HG03460 (cell line): Measurements from ENCODE around the gene CUL5.

Experiments
- ATAC-seq: cut with Tn5 transposase; IDR thresholded peaks from one replicate; pipeline ENCODE4 v1.9.1; 2021; ENCODE audit not compliant: unreplicated experiment

Gene CUL5

GRCh38 chr11:108008656-108009496 lies at the start of gene CUL5:
Gene CUL5, plus strand, starts transcription at chr11:108008898. Its CDS starts 451 bp downstream, at chr11:108009349.
- ATAC-seq = peak; percentile 90

- ATAC-seq = no peak
These were observed 47.2 kb upstream of the CUL5 start for GRCh38 chr11:107961480-107961879.

GRCh38 chr11:107962181-107962580 lies 46.5 kb upstream of the CUL5 start:
- ATAC-seq = no peak

- ATAC-seq = no peak
These were observed 45.6 kb upstream of the CUL5 start for GRCh38 chr11:107963091-107963490.

- ATAC-seq = no peak
These were observed 39.5 kb upstream of the CUL5 start for GRCh38 chr11:107969219-107969618.

- no peak for ATAC-seq
These were observed 38.6 kb upstream of the CUL5 start for GRCh38 chr11:107970049-107970448.

- no peak for ATAC-seq
These were observed 35.1 kb upstream of the CUL5 start for GRCh38 chr11:107973641-107974040.

- no peak for ATAC-seq
These were observed 20.1 kb upstream of the CUL5 start for GRCh38 chr11:107988397-107989158.

GRCh38 chr11:107991868-107992414 lies 16.8 kb upstream of the CUL5 start:
- no peak for ATAC-seq

- ATAC-seq = no peak
These were observed 12.5 kb upstream of the CUL5 start for GRCh38 chr11:107996006-107996776.

- no peak for ATAC-seq
These were observed 9.9 kb upstream of the CUL5 start for GRCh38 chr11:107998761-107999160.

GRCh38 chr11:107999759-108000455 lies 8.8 kb upstream of the CUL5 start:
- peak; percentile 86 for ATAC-seq

- ATAC-seq = no peak
These were observed 6.2 kb upstream of the CUL5 start for GRCh38 chr11:108002476-108002875.

- no peak for ATAC-seq
These were observed 5.1 kb upstream of the CUL5 start for GRCh38 chr11:108003623-108004022.

GRCh38 chr11:108007819-108008218 lies 879 bp upstream of the CUL5 start:
- no peak for ATAC-seq

- no peak for ATAC-seq
These were observed 1.0 kb downstream of the CUL5 start for GRCh38 chr11:108009497-108010370.

GRCh38 chr11:108012139-108012725 lies 3.5 kb downstream of the CUL5 start:
- no peak for ATAC-seq

GRCh38 chr11:108016647-108017046 lies 7.9 kb downstream of the CUL5 start:
- ATAC-seq = no peak

GRCh38 chr11:108018708-108019107 lies 10.0 kb downstream of the CUL5 start:
- ATAC-seq = no peak
